DND-41 (cell line): Measurements from ENCODE around the gene TEX13A.

Experiments
- ATAC-seq: fragments of 200-7000 bp; cut with Tn5 transposase; 3 replicates; pipeline ENCODE4 v1.9.1; 2021; ENCODE audit warnings: low read depth; ENCODE audit not compliant: insufficient read depth
- DNase-seq: peaks from one replicate; pipeline ENCODE4 v3.0.0-alpha.2; 2020
- H2AFZ ChIP-seq: 2 replicates; pipeline ENCODE4 v1.6.0; 2012; ENCODE audit warnings: low read depth, low read length
- H3K27ac ChIP-seq: 2 replicates; pipeline ENCODE4 v1.5.1; 2012; ENCODE audit warnings: low read length, inconsistent platforms
- H3K27me3 ChIP-seq: fragments of 200-600 bp; sonication (generic); 2 replicates; pipeline ENCODE4 v1.6.0; 2012; ENCODE audit warnings: low read length, mild to moderate bottlenecking, inconsistent platforms; ENCODE audit not compliant: insufficient read depth, poor library complexity
- H3K36me3 ChIP-seq: 2 replicates; pipeline ENCODE4 v1.5.1; 2012; ENCODE audit warnings: low read length, inconsistent platforms; ENCODE audit not compliant: insufficient read depth
- H3K4me1 ChIP-seq: 2 replicates; pipeline ENCODE4 v1.5.1; 2012; ENCODE audit warnings: mild to moderate bottlenecking, low read length; ENCODE audit not compliant: insufficient read depth
- H3K4me2 ChIP-seq: 2 replicates; pipeline ENCODE4 v1.6.0; 2012; ENCODE audit warnings: mild to moderate bottlenecking, moderate library complexity, low read length, inconsistent platforms; ENCODE audit not compliant: insufficient read depth
- H3K4me3 ChIP-seq, 2 experiments: fragments of 200-600 bp in 1 of 2; shearing (Covaris generic) in 1 of 2; 2 replicates each; pipeline ENCODE4 v1.5.1; 2012 to 2016; ENCODE audit warnings: inconsistent platforms in 2 of 2, low read length in 2 of 2, mild to moderate bottlenecking in 2 of 2, low read depth in 1 of 2, moderate library complexity in 1 of 2
- H3K79me2 ChIP-seq: 2 replicates; pipeline ENCODE4 v1.6.0; 2012; ENCODE audit warnings: low read length, inconsistent platforms; ENCODE audit not compliant: insufficient read depth
- H3K9ac ChIP-seq: 2 replicates; pipeline ENCODE4 v1.6.0; 2012; ENCODE audit warnings: low read depth, mild to moderate bottlenecking, inconsistent platforms, low read length, moderate library complexity
- H3K9me3 ChIP-seq: 2 replicates; pipeline ENCODE4 v1.5.1; 2012; ENCODE audit warnings: low read length, moderate library complexity, mild to moderate bottlenecking, inconsistent platforms; ENCODE audit not compliant: insufficient read depth, severe bottlenecking
- H4K20me1 ChIP-seq: 2 replicates; pipeline ENCODE4 v1.6.0; 2012; ENCODE audit warnings: low read length; ENCODE audit not compliant: insufficient read depth
- CTCF ChIP-seq: IDR thresholded peaks from 2 replicates; pipeline ENCODE4 v1.5.1; 2012; ENCODE audit warnings: borderline replicate concordance, low read length, moderate library complexity, mild to moderate bottlenecking; ENCODE audit not compliant: poor library complexity, severe bottlenecking; ENCODE audit errors: extremely low read depth
- EZH2 ChIP-seq: IDR thresholded peaks from 3 replicates; pipeline ENCODE4 v1.6.1; 2012; ENCODE audit warnings: borderline replicate concordance, low read depth, mild to moderate bottlenecking, moderate library complexity, low read length, inconsistent platforms; ENCODE audit not compliant: severe bottlenecking

Gene TEX13A

GRCh38 chrX:105220636-105221035 is at the start of gene TEX13A:
TEX13A (minus strand) TSS chrX:105220694; CDS start chrX:105220397, 297 bp downstream.
- H3K9me3 ChIP-seq: no peaks in the 10 kb centered on the region
- H3K36me3 ChIP-seq: no peaks in the 10 kb centered on the region
- DNase-seq (no peak), ATAC-seq (no peak)
- H3K4me3 ChIP-seq: no peak within 1 kb of the TSS
- H3K27me3 ChIP-seq: no peaks in the 10 kb centered on the region
- TF ChIP-seq CTCF (no peak), EZH2 (no peak)
- H3K4me1 ChIP-seq: no peaks in the 10 kb centered on the region
- H3K9ac ChIP-seq: no peak within 1 kb of the TSS
- no peak within 1 kb of the TSS for H3K4me2 ChIP-seq
- H3K27ac ChIP-seq: no peak within 1 kb of the TSS
- H3K79me2 ChIP-seq: no peaks in the 10 kb centered on the region
- H4K20me1 ChIP-seq: no peaks in the 10 kb centered on the region
- H2AFZ ChIP-seq: no peak within 1 kb of the TSS

- Histone ChIP-seq H3K4me2 (no peak overlapping the region), H3K79me2 (no peaks in the 10 kb centered on the region), H4K20me1 (no peaks in the 10 kb centered on the region), H3K36me3 (no peaks in the 10 kb centered on the region), H2AFZ (no peak overlapping the region), H3K9ac (no peak overlapping the region), H3K4me1 (no peaks in the 10 kb centered on the region), H3K27me3 (no peaks in the 10 kb centered on the region), H3K4me3 (no peak overlapping the region), H3K9me3 (no peaks in the 10 kb centered on the region), H3K27ac (no peak overlapping the region)
- no peak for DNase-seq
- ATAC-seq: no peak
- TF ChIP-seq CTCF (no peak), EZH2 (no peak)
These were observed 48.9 kb upstream of the TEX13A start for GRCh38 chrX:105269386-105269785.

- Histone ChIP-seq H3K27ac (no peak overlapping the region), H3K4me1 (no peaks in the 10 kb centered on the region), H3K36me3 (no peaks in the 10 kb centered on the region), H3K4me3 (no peak overlapping the region), H3K27me3 (no peaks in the 10 kb centered on the region), H2AFZ (no peak overlapping the region), H3K9me3 (no peaks in the 10 kb centered on the region), H3K79me2 (no peaks in the 10 kb centered on the region), H4K20me1 (no peaks in the 10 kb centered on the region), H3K4me2 (no peak overlapping the region), H3K9ac (no peak overlapping the region)
- TF ChIP-seq EZH2: no peak
- TF ChIP-seq CTCF: no peak
- ATAC-seq: no peak
- DNase-seq: no peak
These were observed 46.7 kb upstream of the TEX13A start for GRCh38 chrX:105267167-105267566.

GRCh38 chrX:105266456-105266855 is 46.0 kb upstream of the TEX13A start:
- Histone ChIP-seq H3K27ac (no peak overlapping the region), H3K4me2 (no peak overlapping the region), H3K36me3 (no peaks in the 10 kb centered on the region), H3K4me1 (no peaks in the 10 kb centered on the region), H2AFZ (no peak overlapping the region), H4K20me1 (no peaks in the 10 kb centered on the region), H3K4me3 (no peak overlapping the region), H3K79me2 (no peaks in the 10 kb centered on the region), H3K27me3 (no peaks in the 10 kb centered on the region), H3K9me3 (no peaks in the 10 kb centered on the region), H3K9ac (no peak overlapping the region)
- TF ChIP-seq CTCF (no peak), EZH2 (no peak)
- DNase-seq (no peak), ATAC-seq (no peak)
